HCT116 (cell line): ENCODE data around the gene NFATC2IP. TPM values are rescaled to one million over a fixed set of nuclear protein-coding genes. Genes with fewer than 3 reads are reported as not detected.

ENCODE experiments used
- ATAC-seq: fragments of 200-7000 bp; cut with Tn5 transposase; 2 replicates; pipeline ENCODE4 v1.9.1; 2020; ENCODE audit warnings: mild to moderate bottlenecking, moderate library complexity
- Bru-seq: library from RNA; stranded (reverse); fragments of 400-500 nt; gene quantifications from one replicate; lab custom pipeline; 2021; lab: Mats Ljungman, UMichigan
- BruChase-seq, 2 experiments: library from RNA; stranded (reverse); fragments of 400-500 nt; gene quantifications; one replicate each; lab custom pipeline; 2021; lab: Mats Ljungman, UMichigan
- BruUV-seq: library from RNA; stranded (reverse); fragments of 400-500 nt; replicated peaks from 2 replicates; lab custom pipeline; 2021; lab: Mats Ljungman, UMichigan
- CTCF ChIA-PET: fragments of 300-600 bp; sonication (Branson Sonifier 250); formaldehyde crosslinking; loops from one replicate; lab custom pipeline; 2021; ENCODE audit warnings: antibody characterized with exemption; lab: Charles Lee
- POLR2A ChIA-PET: fragments of 300-600, 350-600 bp; sonication (Branson Sonifier 250); formaldehyde crosslinking; loops from one replicate; lab custom pipeline; 2021; ENCODE audit warnings: antibody characterized with exemption; lab: Charles Lee
- RAD21 ChIA-PET, 2 experiments: fragments of 300-600 bp; sonication (Branson Sonifier 250); formaldehyde crosslinking; loops; one replicate each; lab custom pipeline; 2023; ENCODE audit warnings: low total read pairs in 2 of 2; ENCODE audit not compliant: uncharacterized antibody in 2 of 2, unreplicated experiment in 2 of 2, low non-redundant PET in 1 of 2; lab: Charles Lee
- DNase-seq: peaks from one replicate; pipeline ENCODE4 v3.0.0-alpha.2; 2010; ENCODE audit warnings: low read depth, low spot score
- H2AFZ ChIP-seq: fragments of 200-600 bp; shearing (Covaris generic), sonication (generic); 2 replicates; pipeline ENCODE4 v1.6.1; 2017; ENCODE audit warnings: low read depth, mixed run types, mixed read lengths, antibody characterized with exemption, low read length; ENCODE audit not compliant: poor library complexity, severe bottlenecking
- H3K27ac ChIP-seq: 2 replicates; pipeline ENCODE4 v1.5.1; 2012; ENCODE audit warnings: low read depth, low read length
- H3K27me3 ChIP-seq: fragments of 200-600 bp; sonication (generic); 2 replicates; pipeline ENCODE4 v1.6.1; 2016; ENCODE audit warnings: mixed run types, low read length, mixed read lengths; ENCODE audit not compliant: insufficient read depth
- H3K36me3 ChIP-seq, 2 experiments: fragments of 200-500 bp in 1 of 2; fragments of 200-600 bp in 1 of 2; sonication (Bioruptor generic) in 1 of 2; sonication (generic) in 1 of 2; 2 replicates each; pipeline versions ENCODE4 v1.5.1 to v1.6.1; 2014 to 2016; ENCODE audit warnings: low read length in 2 of 2, inconsistent platforms in 1 of 2, mixed read lengths in 1 of 2, mixed run types in 1 of 2; ENCODE audit not compliant: insufficient read depth in 2 of 2, control insufficient read depth in 1 of 2
- H3K4me1 ChIP-seq, 2 experiments: fragments of 200-600 bp in 1 of 2; sonication (generic) in 1 of 2; 2 replicates each; pipeline versions ENCODE4 v1.5.1 to v1.6.1; 2012 to 2017; ENCODE audit warnings: low read length in 2 of 2, inconsistent platforms in 1 of 2, mild to moderate bottlenecking in 1 of 2, mixed read lengths in 1 of 2, mixed run types in 1 of 2, moderate library complexity in 1 of 2; ENCODE audit not compliant: insufficient read depth in 2 of 2, control insufficient read depth in 1 of 2
- H3K4me2 ChIP-seq: fragments of 200-600 bp; sonication (generic); 2 replicates; pipeline ENCODE4 v1.6.1; 2017; ENCODE audit warnings: mixed run types, low read length, mixed read lengths
- H3K4me3 ChIP-seq, 2 experiments: fragments of 200-600 bp in 1 of 2; sonication (generic) in 1 of 2; replicated peaks in 1 of 2; 2 replicates each; pipeline ENCODE4 v1.5.1; 2011 to 2016; ENCODE audit warnings: low read length in 2 of 2, control low read depth in 1 of 2, low read depth in 1 of 2, mild to moderate bottlenecking in 1 of 2, mixed read lengths in 1 of 2, mixed run types in 1 of 2
- H3K79me2 ChIP-seq: fragments of 200-600 bp; sonication (generic); 2 replicates; pipeline ENCODE4 v1.6.1; 2017; ENCODE audit warnings: mild to moderate bottlenecking, mixed run types, low read length, moderate library complexity, mixed read lengths; ENCODE audit not compliant: insufficient read depth
- H3K9ac ChIP-seq: fragments of 200-600 bp; sonication (generic); 2 replicates; pipeline ENCODE4 v1.6.1; 2016; ENCODE audit warnings: low read length, mixed read lengths
- H3K9me2 ChIP-seq: fragments of 200-600 bp; sonication (generic), shearing (Covaris generic); 2 replicates; pipeline ENCODE4 v1.6.1; 2017; ENCODE audit warnings: mixed run types, mild to moderate bottlenecking, moderate library complexity; ENCODE audit not compliant: insufficient read depth
- H3K9me3 ChIP-seq, 2 experiments: fragments of 200-500 bp in 1 of 2; fragments of 200-600 bp in 1 of 2; sonication (Bioruptor generic) in 1 of 2; sonication (generic) in 1 of 2; 2 replicates each; pipeline ENCODE4 v1.6.1; 2014 to 2017; ENCODE audit warnings: low read length in 2 of 2, mixed read lengths in 2 of 2, inconsistent platforms in 1 of 2, low read depth in 1 of 2, mild to moderate bottlenecking in 1 of 2, mixed run types in 1 of 2, moderate library complexity in 1 of 2; ENCODE audit not compliant: control insufficient read depth in 1 of 2, insufficient read depth in 1 of 2
- H4K20me1 ChIP-seq: fragments of 200-600 bp; sonication (generic), shearing (Covaris generic); 2 replicates; pipeline ENCODE4 v1.6.1; 2017; ENCODE audit warnings: mixed run types, mild to moderate bottlenecking, moderate library complexity; ENCODE audit not compliant: insufficient read depth
- CBX3 ChIP-seq: IDR thresholded peaks from 2 replicates; pipeline ENCODE4 v1.6.1; 2012; ENCODE audit warnings: low read depth
- CEBPB ChIP-seq: IDR thresholded peaks from 2 replicates; pipeline ENCODE4 v1.6.1; 2012; ENCODE audit warnings: low read depth
- EGR1 ChIP-seq: IDR thresholded peaks from 2 replicates; pipeline ENCODE4 v1.6.1; 2012; ENCODE audit warnings: low read depth
- ELF1 ChIP-seq: IDR thresholded peaks from 2 replicates; pipeline ENCODE4 v1.6.1; 2012; ENCODE audit warnings: low read depth, borderline replicate concordance
- EZH2 ChIP-seq: fragments of 200-600 bp; sonication (generic); IDR thresholded peaks from 2 replicates; pipeline ENCODE4 v1.6.1; 2017; ENCODE audit warnings: antibody characterized with exemption, mixed run types
- EZH2phosphoT487 ChIP-seq: fragments of 200-600 bp; IDR thresholded peaks from 2 replicates; pipeline ENCODE4 v1.6.1; 2018; ENCODE audit warnings: antibody characterized with exemption, borderline replicate concordance
- POLR2AphosphoS5 ChIP-seq: IDR thresholded peaks from 2 replicates; pipeline ENCODE4 v1.6.1; 2011; ENCODE audit warnings: mild to moderate bottlenecking, low read depth, low read length, moderate library complexity
- SIN3A ChIP-seq: IDR thresholded peaks from 2 replicates; pipeline ENCODE4 v1.6.1; 2012; ENCODE audit warnings: low read depth
- SP1 ChIP-seq: IDR thresholded peaks from 2 replicates; pipeline ENCODE4 v1.6.1; 2012; ENCODE audit warnings: low read depth
- TCF7L2 ChIP-seq: IDR thresholded peaks from 2 replicates; pipeline ENCODE4 v1.7.0; 2011; ENCODE audit warnings: borderline replicate concordance, inconsistent platforms; ENCODE audit not compliant: insufficient read depth, insufficient read length; ENCODE audit errors: extremely low read depth
- YY1 ChIP-seq: IDR thresholded peaks from 2 replicates; pipeline ENCODE4 v1.6.1; 2011; ENCODE audit warnings: low read length, low read depth, moderate library complexity, mild to moderate bottlenecking; ENCODE audit not compliant: insufficient replicate concordance; ENCODE audit errors: extremely low read depth
- ZFX ChIP-seq: fragments of 450-650 bp; IDR thresholded peaks from 2 replicates; pipeline ENCODE4 v1.6.1; 2017
- intact Hi-C: fragments of 100-400 bp; cut with micrococcal nuclease; formaldehyde crosslinking; loops from 2 replicates; pipeline ENCODE4 v1.10.0; 2022
- long read RNA-seq: library from polyadenylated mRNA; unstranded; transcript quantifications from one replicate; pipeline ENCODE4 v2.0.0, GENCODE V29; 2021; ENCODE audit not compliant: unreplicated experiment
- polyA plus RNA-seq: library from polyadenylated mRNA; unstranded; fragments of >200 nt; gene quantifications from 2 replicates; pipeline ENCODE4 v1.2.1, GENCODE V29; 2012; ENCODE audit warnings: missing spikeins
- total RNA-seq: library from RNA; stranded (reverse); gene quantifications from one replicate; pipeline ENCODE4 v1.2.1, GENCODE V29; 2021; ENCODE audit not compliant: unreplicated experiment
- TF ChIP-seq, protein P1 (sequence below): IDR thresholded peaks from 2 replicates; pipeline ENCODE4 v1.6.1; 2012
- TF ChIP-seq, protein P2 (sequence below): IDR thresholded peaks from 2 replicates; pipeline ENCODE4 v1.6.1; 2012
- TF ChIP-seq, protein P3 (sequence below): IDR thresholded peaks from 2 replicates; pipeline ENCODE4 v1.6.1; 2011; ENCODE audit warnings: mild to moderate bottlenecking, low read length, moderate library complexity; ENCODE audit not compliant: insufficient replicate concordance; ENCODE audit errors: extremely low read depth
- TF ChIP-seq, protein P4 (sequence below): IDR thresholded peaks from 2 replicates; pipeline ENCODE4 v1.6.1; 2012; ENCODE audit warnings: low read depth

NFATC2IP gene
- total RNA-seq (41.4 TPM), Bru-seq, nascent RNA (percentile 86 among the genes with signal in this experiment), BruChase-seq, experiment 1, labeled RNA remaining after a 6-hour chase (percentile 93 among the genes with signal in this experiment), BruChase-seq, experiment 2, labeled RNA remaining after a 2-hour chase (percentile 91 among the genes with signal in this experiment)
- polyA plus RNA-seq = 30.4 and 34.6 TPM in 2 replicates
- long read RNA-seq, full-length matches to known transcripts = 43 of 89 reads
- long read RNA-seq, partial matches to known transcripts = 11 of 89 reads
- long read RNA-seq, other reads (novel, unspliced or antisense) = 35 of 89 reads

DNA sequence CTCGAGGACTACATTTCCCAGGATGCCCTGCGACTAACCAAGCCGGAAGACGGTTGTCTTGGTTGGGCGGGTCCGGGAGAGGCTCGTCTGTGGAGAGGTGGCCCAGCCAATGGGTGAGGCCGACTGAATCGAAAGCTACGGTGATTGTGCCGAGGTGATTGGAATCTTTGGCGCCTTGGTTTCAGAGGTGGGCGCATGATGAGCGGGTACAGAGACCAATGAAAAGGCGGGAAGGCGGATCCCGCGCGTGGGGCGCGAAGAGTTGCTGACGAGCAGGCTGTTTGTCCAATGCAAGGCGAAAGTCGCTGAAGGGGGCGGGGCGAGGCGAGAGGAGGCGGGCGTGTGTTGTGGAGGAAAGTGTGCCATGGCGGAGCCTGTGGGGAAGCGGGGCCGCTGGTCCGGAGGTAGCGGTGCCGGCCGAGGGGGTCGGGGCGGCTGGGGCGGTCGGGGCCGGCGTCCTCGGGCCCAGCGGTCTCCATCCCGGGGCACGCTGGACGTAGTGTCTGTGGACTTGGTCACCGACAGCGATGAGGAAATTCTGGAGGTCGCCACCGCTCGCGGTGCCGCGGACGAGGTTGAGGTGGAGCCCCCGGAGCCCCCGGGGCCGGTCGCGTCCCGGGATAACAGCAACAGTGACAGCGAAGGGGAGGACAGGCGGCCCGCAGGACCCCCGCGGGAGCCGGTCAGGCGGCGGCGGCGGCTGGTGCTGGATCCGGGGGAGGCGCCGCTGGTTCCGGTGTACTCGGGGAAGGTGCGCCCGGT is at the start of gene NFATC2IP:
Gene NFATC2IP (plus strand): TSS at position 290 of the 762 bp plus-strand sequence. CDS start 75 bp downstream, at position 365.
- ChIA-PET CTCF (interaction anchor here (1.0 to 1.3 kb wide), 3 partner anchors 11 to 27 kb away, joined by 3 to 4 read pairs (median 4); no protein-coding TSS in a partner anchor), RAD21 (interaction anchor here in 1 of 2 experiments (0.6 kb wide), 1 partner anchor 103 kb away, joined by 6 read pairs; no protein-coding TSS in a partner anchor)
- DNase-seq = peak; percentile 100
- Histone ChIP-seq H3K27me3 (no peaks in the 10 kb centered on the region), H3K4me3 (peak within 1 kb of the TSS; percentile 85 to 94), H2AFZ (no peak within 1 kb of the TSS), H3K4me1 (peaks cover 6 to 31% of the 10 kb centered on the region in 2 experiments), H3K36me3 (peaks cover 17 to 25% of the 10 kb centered on the region in 2 experiments; a peak in 3 of 4 replicates), H3K9ac (peak within 1 kb of the TSS; percentile 97), H4K20me1 (no peaks in the 10 kb centered on the region), H3K4me2 (peak within 1 kb of the TSS; percentile 80), H3K27ac (peak within 1 kb of the TSS; percentile 72)
- peak; percentile 100 for TF ChIP-seq SP1
- peak; percentile 75 for TF ChIP-seq POLR2AphosphoS5
- TF ChIP-seq EGR1 = peak; percentile 64; the same call in 1 of the 2 replicates
- TF ChIP-seq EZH2phosphoT487 = no peak
- TF ChIP-seq, protein P1, sequence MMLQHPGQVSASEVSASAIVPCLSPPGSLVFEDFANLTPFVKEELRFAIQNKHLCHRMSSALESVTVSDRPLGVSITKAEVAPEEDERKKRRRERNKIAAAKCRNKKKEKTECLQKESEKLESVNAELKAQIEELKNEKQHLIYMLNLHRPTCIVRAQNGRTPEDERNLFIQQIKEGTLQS = no peak
- TF ChIP-seq ZFX = no peak
- TF ChIP-seq, protein P2, sequence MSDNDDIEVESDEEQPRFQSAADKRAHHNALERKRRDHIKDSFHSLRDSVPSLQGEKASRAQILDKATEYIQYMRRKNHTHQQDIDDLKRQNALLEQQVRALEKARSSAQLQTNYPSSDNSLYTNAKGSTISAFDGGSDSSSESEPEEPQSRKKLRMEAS = peak; percentile 39; the same call in 1 of the 2 replicates
- no peak for TF ChIP-seq EZH2
- TF ChIP-seq CEBPB = no peak
- TF ChIP-seq SIN3A = no peak; the same call in 1 of the 2 replicates
- peak; percentile 18 for TF ChIP-seq TCF7L2
- peak; percentile 88 for TF ChIP-seq YY1
- TF ChIP-seq ELF1 = peak; percentile 91; the same call in 1 of the 2 replicates
- TF ChIP-seq, protein P3, sequence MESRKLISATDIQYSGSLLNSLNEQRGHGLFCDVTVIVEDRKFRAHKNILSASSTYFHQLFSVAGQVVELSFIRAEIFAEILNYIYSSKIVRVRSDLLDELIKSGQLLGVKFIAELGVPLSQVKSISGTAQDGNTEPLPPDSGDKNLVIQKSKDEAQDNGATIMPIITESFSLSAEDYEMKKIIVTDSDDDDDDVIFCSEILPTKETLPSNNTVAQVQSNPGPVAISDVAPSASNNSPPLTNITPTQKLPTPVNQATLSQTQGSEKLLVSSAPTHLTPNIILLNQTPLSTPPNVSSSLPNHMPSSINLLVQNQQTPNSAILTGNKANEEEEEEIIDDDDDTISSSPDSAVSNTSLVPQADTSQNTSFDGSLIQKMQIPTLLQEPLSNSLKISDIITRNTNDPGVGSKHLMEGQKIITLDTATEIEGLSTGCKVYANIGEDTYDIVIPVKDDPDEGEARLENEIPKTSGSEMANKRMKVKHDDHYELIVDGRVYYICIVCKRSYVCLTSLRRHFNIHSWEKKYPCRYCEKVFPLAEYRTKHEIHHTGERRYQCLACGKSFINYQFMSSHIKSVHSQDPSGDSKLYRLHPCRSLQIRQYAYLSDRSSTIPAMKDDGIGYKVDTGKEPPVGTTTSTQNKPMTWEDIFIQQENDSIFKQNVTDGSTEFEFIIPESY = peak; percentile 7
- no peak for TF ChIP-seq CBX3
- TF ChIP-seq, protein P4, sequence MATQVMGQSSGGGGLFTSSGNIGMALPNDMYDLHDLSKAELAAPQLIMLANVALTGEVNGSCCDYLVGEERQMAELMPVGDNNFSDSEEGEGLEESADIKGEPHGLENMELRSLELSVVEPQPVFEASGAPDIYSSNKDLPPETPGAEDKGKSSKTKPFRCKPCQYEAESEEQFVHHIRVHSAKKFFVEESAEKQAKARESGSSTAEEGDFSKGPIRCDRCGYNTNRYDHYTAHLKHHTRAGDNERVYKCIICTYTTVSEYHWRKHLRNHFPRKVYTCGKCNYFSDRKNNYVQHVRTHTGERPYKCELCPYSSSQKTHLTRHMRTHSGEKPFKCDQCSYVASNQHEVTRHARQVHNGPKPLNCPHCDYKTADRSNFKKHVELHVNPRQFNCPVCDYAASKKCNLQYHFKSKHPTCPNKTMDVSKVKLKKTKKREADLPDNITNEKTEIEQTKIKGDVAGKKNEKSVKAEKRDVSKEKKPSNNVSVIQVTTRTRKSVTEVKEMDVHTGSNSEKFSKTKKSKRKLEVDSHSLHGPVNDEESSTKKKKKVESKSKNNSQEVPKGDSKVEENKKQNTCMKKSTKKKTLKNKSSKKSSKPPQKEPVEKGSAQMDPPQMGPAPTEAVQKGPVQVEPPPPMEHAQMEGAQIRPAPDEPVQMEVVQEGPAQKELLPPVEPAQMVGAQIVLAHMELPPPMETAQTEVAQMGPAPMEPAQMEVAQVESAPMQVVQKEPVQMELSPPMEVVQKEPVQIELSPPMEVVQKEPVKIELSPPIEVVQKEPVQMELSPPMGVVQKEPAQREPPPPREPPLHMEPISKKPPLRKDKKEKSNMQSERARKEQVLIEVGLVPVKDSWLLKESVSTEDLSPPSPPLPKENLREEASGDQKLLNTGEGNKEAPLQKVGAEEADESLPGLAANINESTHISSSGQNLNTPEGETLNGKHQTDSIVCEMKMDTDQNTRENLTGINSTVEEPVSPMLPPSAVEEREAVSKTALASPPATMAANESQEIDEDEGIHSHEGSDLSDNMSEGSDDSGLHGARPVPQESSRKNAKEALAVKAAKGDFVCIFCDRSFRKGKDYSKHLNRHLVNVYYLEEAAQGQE = no peak
- TF ChIP-seq, all 23 proteins: peak for 8
- Histone ChIP-seq H3K9me3 (no peaks in the 10 kb centered on the region), H3K79me2 (peaks cover 34% of the 10 kb centered on the region), H3K9me2 (no peaks in the 10 kb centered on the region)
- intact Hi-C loops = no loop called here
- peak; percentile 93 for ATAC-seq
- POLR2A ChIA-PET = interaction anchor here (0.7 to 1.3 kb wide), 3 partner anchors 14 to 128 kb away, joined by 3 to 4 read pairs (median 4); partner anchors contain the start of gene ATXN2L
- BruUV-seq = no TSS peak
